Measurements from ENCODE around the gene MEAK7. TPM values are rescaled to one million over a fixed set of nuclear protein-coding genes. Genes with fewer than 3 reads are reported as not detected.

The MEAK7 gene
- total and polyA plus RNA-seq, 2 of the 8 experiments (the other 6 are each of a cell fraction or from before 2014, with no cell fraction given), result 9.6 to 19.6 TPM

DNA sequence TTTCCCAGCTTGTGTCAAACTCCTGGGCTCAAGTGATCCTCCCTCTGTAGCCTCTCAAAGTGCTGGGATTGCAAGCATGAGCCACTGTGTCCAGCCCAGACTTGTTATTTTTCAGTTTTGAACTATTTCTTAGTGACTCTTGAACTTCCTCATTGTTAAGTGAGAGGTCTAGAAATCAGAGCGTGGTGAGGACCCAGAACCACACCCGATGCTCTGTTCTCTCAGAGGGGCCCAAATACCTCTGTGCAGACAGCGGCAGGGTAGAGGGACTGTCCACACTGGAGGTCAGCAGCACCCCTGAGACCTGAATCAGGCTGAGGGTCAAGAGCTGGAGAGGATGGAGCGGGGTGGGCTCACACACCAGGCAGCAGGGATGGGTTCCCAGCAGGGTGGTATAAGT, 47.7 kb upstream of the MEAK7 start:
- Histone ChIP-seq H3K9ac (replicated peaks in 1 of 4; ENCODE audit: extremely low read depth in 1 of 4, low read depth in 3 of 4, low read length in 3 of 4) (no peak overlapping the region), H3K79me2 (ENCODE audit: control insufficient read depth in 1 of 2, insufficient read depth in 2 of 2, low read length in 2 of 2) (no peaks in the 10 kb centered on the region), H2BK120ac (replicated peaks; ENCODE audit: low read depth, low read length) (no peak overlapping the region), H4K5ac (ENCODE audit: insufficient read length, low read depth, low read length) (no peak overlapping the region), H3K4me1 (replicated peaks in 1 of 4; ENCODE audit: control insufficient read depth in 3 of 4, insufficient read depth in 4 of 4, low read length in 3 of 4) (peaks cover 8 to 28% (median 15%) of the 10 kb centered on the region in 4 experiments), H2BK12ac (ENCODE audit: low read depth, low read length) (0 out of 2 replicates have a peak overlapping the region, but pooled peaks have one; percentile 80), H3K56ac (replicated peaks; ENCODE audit: insufficient read length, low read depth, low read length) (no peak overlapping the region), H3K23ac (ENCODE audit: insufficient read length) (no peak overlapping the region), H3K27ac (ENCODE audit: low read depth, low read length) (no peak overlapping the region), H2BK5ac (ENCODE audit: low read depth, low read length) (no peak overlapping the region), H2BK20ac (ENCODE audit: low read length) (no peak overlapping the region), H3K4me3 (ENCODE audit: extremely low read depth in 1 of 4, insufficient read depth in 2 of 4, low read depth in 3 of 4, low read length in 4 of 4) (no peak overlapping the region), H4K8ac (ENCODE audit: extremely low read depth, insufficient read depth, low read length) (no peak overlapping the region), H3K79me1 (ENCODE audit: low read depth, low read length) (no peaks in the 10 kb centered on the region; the same call in 1 of the 2 replicates), H3K36me3 (ENCODE audit: control insufficient read depth in 2 of 4, insufficient read depth in 4 of 4, low read length in 3 of 4) (no peaks in the 10 kb centered on the region), H3K23me2 (ENCODE audit: low read depth, low read length) (no peaks in the 10 kb centered on the region), H4K91ac (replicated peaks; ENCODE audit: insufficient read length, low read length) (no peak overlapping the region), H2BK15ac (ENCODE audit: low read length) (0 out of 2 replicates have a peak overlapping the region, but pooled peaks have one; percentile 95), H3K18ac (ENCODE audit: extremely low read depth, low read length) (no peak overlapping the region), H3K27me3 (replicated peaks in 1 of 4; ENCODE audit: control insufficient read depth in 3 of 4, extremely low read depth in 1 of 4, insufficient read depth in 3 of 4, low read length in 3 of 4) (peaks cover 0 to 3% (median 0%) of the 10 kb centered on the region in 4 experiments; a peak in 1 of 7 replicates), H2AK5ac (ENCODE audit: low read depth, low read length) (no peak overlapping the region), H3K4me2 (ENCODE audit: insufficient read depth in 1 of 2, low read depth in 2 of 2, low read length in 2 of 2) (no peak overlapping the region), H3K4ac (replicated peaks; ENCODE audit: insufficient read length, low read depth, low read length) (no peak overlapping the region), H4K20me1 (replicated peaks in 1 of 2; ENCODE audit: control insufficient read depth in 1 of 2, insufficient read depth in 2 of 2, low read length in 2 of 2) (no peaks in the 10 kb centered on the region), H3K14ac (ENCODE audit: insufficient read length) (no peak overlapping the region), H3K9me3 (ENCODE audit: insufficient read depth in 2 of 2, low read depth in 1 of 2, low read length in 1 of 2) (no peaks in the 10 kb centered on the region), H2AFZ (ENCODE audit: low read length) (no peak overlapping the region)
- no peak for DNase-seq (ENCODE audit: low read depth in 1 of 2, low spot score in 2 of 2)
- ChIA-PET CTCF (ENCODE audit: partially characterized antibody) (interaction anchor here (0.7 to 1.7 kb wide), 5 partner anchors 18 to 241 kb away, joined by 3 to 6 read pairs (median 3); no protein-coding TSS in a partner anchor), POLR2A (ENCODE audit: partially characterized antibody) (interaction anchor here (1.0 kb wide), 1 partner anchor 19 kb away, joined by 3 read pairs; no protein-coding TSS in a partner anchor)
- TF ChIP-seq SP4 (IDR thresholded peaks at IDR 0.05; ENCODE audit: low read length) (no peak), EGR1 (IDR thresholded peaks at IDR 0.05; ENCODE audit: borderline replicate concordance, low read depth, low read length) (no peak)
- FAIRE-seq, result no peak
- 91% methylated on average over 4 of the region's 4 CpGs; no CpG with 5 or more reads in 1 of the 2 experiments for WGBS, 2 experiments (ENCODE audit: extremely low coverage in 1 of 2, insufficient coverage in 1 of 2, insufficient read length in 1 of 2, insufficient replicate concordance in 2 of 2, low coverage in 1 of 2, low lambda C conversion rate in 2 of 2, missing lambda C conversion rate in 1 of 2)
